Neural crest cell (in vitro differentiated cells): ENCODE measurements around the gene HBE1. TPM values are rescaled to one million over a fixed set of nuclear protein-coding genes. Genes with fewer than 3 reads are reported as not detected.
"Not testable (repeated sequence)": the region's sequence is repeated elsewhere in the genome, so short reads cannot be mapped to it uniquely, and the experiment has no call there.

Source experiments
- DNase-seq: peaks from one replicate; pipeline ENCODE4 v3.0.0; 2021; ENCODE audit warnings: low read depth, mixed read lengths, low spot score
- H3K27ac Mint-ChIP-seq: one replicate; pipeline ENCODE4 v1.8.0; 2021; ENCODE audit warnings: mild to moderate bottlenecking, mixed read lengths; ENCODE audit not compliant: unreplicated experiment
- H3K27me3 Mint-ChIP-seq: 2 replicates; pipeline ENCODE4 v1.8.0; 2021; ENCODE audit warnings: low read depth, mild to moderate bottlenecking, mixed read lengths
- H3K36me3 Mint-ChIP-seq: 2 replicates; pipeline ENCODE4 v1.8.0; 2021; ENCODE audit warnings: low read depth, mild to moderate bottlenecking, mixed read lengths
- H3K4me1 Mint-ChIP-seq: 2 replicates; pipeline ENCODE4 v1.8.0; 2021; ENCODE audit warnings: mixed read lengths
- H3K4me3 Mint-ChIP-seq: one replicate; pipeline ENCODE4 v1.8.0; 2021; ENCODE audit warnings: mild to moderate bottlenecking, mixed read lengths
- H3K9me3 Mint-ChIP-seq: 2 replicates; pipeline ENCODE4 v1.8.0; 2021; ENCODE audit warnings: mixed read lengths
- total RNA-seq: library from RNA; stranded (reverse); gene quantifications from 2 replicates; pipeline ENCODE4 v1.2.1, GENCODE V29; 2021
- TF ChIP-seq, protein P1 (sequence below): fragments of 200-600 bp; sonication (generic); conservative IDR thresholded peaks from 2 replicates; pipeline ENCODE4 v1.5.0; 2021; ENCODE audit warnings: antibody characterized with exemption, mild to moderate bottlenecking

Gene HBE1
- total RNA-seq, 1 donor from 2014 or later = 0.56 TPM

DNA sequence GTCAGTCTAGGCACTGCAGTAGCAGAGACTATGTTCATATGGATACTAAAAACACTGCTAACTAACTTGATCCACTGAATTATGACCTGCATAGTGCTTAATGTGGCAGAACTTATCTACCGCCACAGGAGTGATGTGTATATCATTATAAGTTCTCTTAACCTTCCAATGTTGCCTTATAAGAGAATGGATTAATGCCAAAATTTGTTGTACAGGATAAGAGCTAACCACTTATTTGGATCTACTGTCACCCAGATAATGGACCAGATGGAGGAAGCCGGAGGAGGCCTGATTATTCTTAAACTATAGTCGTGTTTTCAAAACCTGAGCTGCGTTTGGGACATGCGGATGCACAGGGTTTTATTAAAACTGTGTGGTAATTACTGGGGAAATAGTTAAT lies 33.9 kb upstream of the HBE1 start:
- no peaks in the 10 kb centered on the region for H3K4me1 Mint-ChIP-seq
- DNase-seq = no peak
- H3K4me3 Mint-ChIP-seq = no peak overlapping the region
- TF ChIP-seq, protein P1, sequence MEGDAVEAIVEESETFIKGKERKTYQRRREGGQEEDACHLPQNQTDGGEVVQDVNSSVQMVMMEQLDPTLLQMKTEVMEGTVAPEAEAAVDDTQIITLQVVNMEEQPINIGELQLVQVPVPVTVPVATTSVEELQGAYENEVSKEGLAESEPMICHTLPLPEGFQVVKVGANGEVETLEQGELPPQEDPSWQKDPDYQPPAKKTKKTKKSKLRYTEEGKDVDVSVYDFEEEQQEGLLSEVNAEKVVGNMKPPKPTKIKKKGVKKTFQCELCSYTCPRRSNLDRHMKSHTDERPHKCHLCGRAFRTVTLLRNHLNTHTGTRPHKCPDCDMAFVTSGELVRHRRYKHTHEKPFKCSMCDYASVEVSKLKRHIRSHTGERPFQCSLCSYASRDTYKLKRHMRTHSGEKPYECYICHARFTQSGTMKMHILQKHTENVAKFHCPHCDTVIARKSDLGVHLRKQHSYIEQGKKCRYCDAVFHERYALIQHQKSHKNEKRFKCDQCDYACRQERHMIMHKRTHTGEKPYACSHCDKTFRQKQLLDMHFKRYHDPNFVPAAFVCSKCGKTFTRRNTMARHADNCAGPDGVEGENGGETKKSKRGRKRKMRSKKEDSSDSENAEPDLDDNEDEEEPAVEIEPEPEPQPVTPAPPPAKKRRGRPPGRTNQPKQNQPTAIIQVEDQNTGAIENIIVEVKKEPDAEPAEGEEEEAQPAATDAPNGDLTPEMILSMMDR = no peak
- no peak overlapping the region for H3K27ac Mint-ChIP-seq
- H3K36me3 Mint-ChIP-seq = no peaks in the 10 kb centered on the region
- no peaks in the 10 kb centered on the region for H3K27me3 Mint-ChIP-seq
- no peaks in the 10 kb centered on the region for H3K9me3 Mint-ChIP-seq

DNA sequence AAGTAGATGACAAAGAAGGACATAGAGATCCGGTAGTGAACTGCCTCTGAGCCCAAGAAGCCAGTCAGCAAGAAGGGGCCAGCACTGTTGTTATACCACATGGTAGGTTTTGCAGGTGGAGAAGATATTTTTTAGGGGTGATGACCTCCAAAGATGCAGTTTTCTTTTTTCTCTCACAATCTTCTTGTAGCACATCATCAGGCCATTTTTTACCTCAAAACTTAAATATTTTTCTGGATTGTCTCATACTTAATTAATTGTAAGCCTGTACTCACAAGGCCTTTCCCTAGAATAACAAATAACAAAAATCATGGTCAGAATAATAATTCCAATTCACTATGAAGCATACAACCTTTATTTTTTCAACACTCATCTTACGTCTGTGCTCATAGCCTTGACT lies 32.1 kb upstream of the HBE1 start, which contains the start of gene OR51B4:
Gene OR51B4, minus strand, starts transcription at position 101 of the 400 bp plus-strand sequence. Its CDS starts 0 bp downstream, at position 101.
- no peaks in the 10 kb centered on the region for H3K36me3 Mint-ChIP-seq
- no peak within 1 kb of the TSS for H3K4me3 Mint-ChIP-seq
- no peaks in the 10 kb centered on the region for H3K27me3 Mint-ChIP-seq
- TF ChIP-seq, protein P1 = no peak
- no peak within 1 kb of the TSS for H3K27ac Mint-ChIP-seq
- no peaks in the 10 kb centered on the region for H3K9me3 Mint-ChIP-seq
- H3K4me1 Mint-ChIP-seq = no peaks in the 10 kb centered on the region
- DNase-seq = no peak

DNA sequence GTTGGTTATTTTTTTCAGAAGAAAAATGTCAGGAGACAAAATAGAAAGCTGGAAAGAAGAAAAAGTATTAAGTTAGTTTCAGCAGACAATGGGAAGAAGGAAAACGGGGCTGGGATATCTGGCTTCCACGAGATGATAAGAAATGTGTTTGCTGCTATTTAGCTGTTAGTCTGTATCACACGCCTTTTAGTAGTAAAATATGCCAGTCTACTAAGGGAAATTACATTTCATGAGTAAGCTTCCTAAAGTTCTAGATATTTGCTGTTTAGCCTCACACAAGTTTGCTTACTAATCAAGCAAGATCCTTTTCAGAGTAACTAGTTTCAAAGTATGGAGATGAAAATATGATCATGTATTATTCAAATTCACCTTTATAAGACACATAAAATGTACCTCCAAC lies 30.5 kb upstream of the HBE1 start:
- Mint-ChIP-seq H3K36me3 (no peaks in the 10 kb centered on the region), H3K9me3 (no peaks in the 10 kb centered on the region), H3K4me1 (no peaks in the 10 kb centered on the region), H3K27ac (no peak overlapping the region), H3K27me3 (peaks cover 3% of the 10 kb centered on the region), H3K4me3 (no peak overlapping the region)
- DNase-seq = no peak
- TF ChIP-seq, protein P1 = no peak

DNA sequence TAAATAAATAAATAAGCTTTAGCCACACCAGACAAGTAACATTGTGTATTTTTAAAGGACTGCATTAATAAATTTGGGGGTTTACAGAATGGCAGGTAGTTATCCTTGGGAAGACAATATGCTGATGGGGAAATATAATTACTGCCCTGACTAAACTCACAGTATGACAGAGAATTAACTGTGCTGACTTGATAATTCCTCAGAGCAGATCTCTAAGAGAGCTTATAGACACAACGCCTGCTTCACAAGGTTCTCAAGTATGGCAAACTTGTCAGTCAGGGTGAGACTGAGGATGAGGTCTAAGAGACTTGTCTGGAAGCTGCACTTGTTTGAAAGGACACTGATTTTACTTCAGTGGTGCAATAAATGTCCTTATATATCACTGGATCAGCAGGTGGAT lies 28.7 kb upstream of the HBE1 start:
- H3K27ac Mint-ChIP-seq = no peak overlapping the region
- no peaks in the 10 kb centered on the region for H3K36me3 Mint-ChIP-seq
- H3K4me1 Mint-ChIP-seq = no peaks in the 10 kb centered on the region
- no peaks in the 10 kb centered on the region for H3K9me3 Mint-ChIP-seq
- TF ChIP-seq, protein P1 = no peak
- no peak overlapping the region for H3K4me3 Mint-ChIP-seq
- H3K27me3 Mint-ChIP-seq = peaks cover 3% of the 10 kb centered on the region
- DNase-seq = no peak

DNA sequence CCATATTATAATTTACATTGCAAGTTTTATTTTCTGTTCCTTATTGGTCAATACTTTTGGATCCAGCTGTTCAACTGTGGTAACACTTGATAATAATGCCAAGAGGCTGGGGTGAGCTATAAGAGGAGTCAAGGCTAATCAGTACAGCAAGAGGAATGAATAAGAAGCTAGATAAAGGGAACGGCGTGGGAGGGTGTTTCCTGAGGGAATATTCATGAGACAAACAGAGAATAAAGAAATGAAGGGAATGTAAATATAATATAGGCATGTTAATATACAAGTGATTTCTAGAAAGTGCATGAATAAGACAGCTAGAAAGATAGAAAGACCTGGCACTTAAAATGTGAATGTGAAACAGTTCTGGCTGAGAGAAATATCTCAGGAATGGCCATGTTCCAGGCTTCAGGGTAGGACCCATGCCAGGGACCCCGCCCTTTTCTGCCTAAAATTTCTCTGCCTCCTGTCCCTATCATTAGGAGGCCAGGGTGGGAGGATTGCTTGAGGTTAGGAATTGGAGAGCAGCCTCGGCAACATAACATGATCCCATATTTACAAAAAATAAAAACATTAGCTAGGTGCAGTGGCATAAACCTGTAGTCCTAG lies 28.1 kb upstream of the HBE1 start:
- TF ChIP-seq, protein P1 = no peak
- DNase-seq = no peak
- Mint-ChIP-seq H3K4me3 (no peak overlapping the region), H3K27ac (no peak overlapping the region), H3K27me3 (peaks cover 3% of the 10 kb centered on the region), H3K9me3 (no peaks in the 10 kb centered on the region), H3K4me1 (no peaks in the 10 kb centered on the region), H3K36me3 (no peaks in the 10 kb centered on the region)

DNA sequence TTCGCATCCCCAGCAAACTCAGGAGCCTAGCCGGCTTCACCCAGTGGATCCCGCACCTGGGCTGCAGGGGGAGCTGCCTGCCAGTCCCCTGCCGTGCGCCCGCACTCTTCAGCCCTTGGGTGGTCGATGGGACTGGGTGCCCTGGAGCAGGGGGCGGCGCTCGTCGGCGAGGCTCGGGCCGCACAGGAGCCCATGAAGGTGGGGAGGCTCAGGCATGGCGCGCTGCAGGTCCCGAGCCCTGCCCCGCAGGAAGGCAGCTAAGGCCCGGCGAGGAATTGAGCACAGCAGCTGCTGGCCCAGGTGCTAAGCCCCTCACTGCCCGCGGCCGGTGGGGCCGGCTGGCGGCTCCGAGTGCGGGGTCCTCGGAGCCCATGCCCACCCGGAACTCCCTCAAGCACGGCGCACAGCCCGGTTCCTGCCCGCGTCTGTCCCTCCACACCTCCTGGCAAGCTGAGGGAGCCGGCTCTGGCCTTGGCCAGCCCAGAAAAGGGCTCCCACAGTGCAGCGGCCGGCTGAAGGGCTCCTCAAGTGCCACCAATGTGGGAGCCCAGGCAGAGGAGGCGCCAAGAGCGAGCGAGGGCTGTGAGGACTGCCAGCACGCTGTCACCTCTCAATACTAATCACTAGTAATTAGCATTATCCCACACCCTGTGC lies 24.7 kb upstream of the HBE1 start:
- DNase-seq, H3K4me1 Mint-ChIP-seq, H3K27me3 Mint-ChIP-seq, H3K9me3 Mint-ChIP-seq, H3K36me3 Mint-ChIP-seq, H3K27ac Mint-ChIP-seq, H3K4me3 Mint-ChIP-seq: not testable (repeated sequence)
